Body of pancreas (tissue), 4 donors: ENCODE data around the gene YWHAQ. TPM values are rescaled to one million over a fixed set of nuclear protein-coding genes. Genes with fewer than 3 reads are reported as not detected.

ENCODE experiments used
- ATAC-seq: fragments of 150-250 bp; one replicate; pipeline ENCODE4 v1.9.1; 2016
- DNase-seq, 4 donors: peaks; one replicate each; pipeline ENCODE4 v3.0.0-alpha.2; 2019
- H3K27ac ChIP-seq, 4 donors: fragments of 200-600 bp; sonication (generic); 1 replicate in 3 of 4; 2 replicates in 1 of 4; pipeline versions ENCODE4 v1.5.1 to v1.6.1; 2016 to 2019; ENCODE audit warnings: mild to moderate bottlenecking in 1 of 4, mixed read lengths in 1 of 4, moderate library complexity in 1 of 4
- H3K27me3 ChIP-seq, 2 donors: fragments of 200-600 bp; sonication (generic); one replicate each; pipeline ENCODE4 v1.6.0; 2016; ENCODE audit warnings: mild to moderate bottlenecking in 1 of 2
- H3K36me3 ChIP-seq, 2 donors: fragments of 200-600 bp; sonication (generic); replicated peaks in 1 of 2; 2 replicates each; pipeline ENCODE4 v1.5.1; 2016; ENCODE audit warnings: low read depth in 2 of 2; ENCODE audit not compliant: insufficient read depth in 1 of 2
- H3K4me1 ChIP-seq: fragments of 200-600 bp; sonication (generic); one replicate; pipeline ENCODE4 v1.6.0; 2016
- H3K4me3 ChIP-seq, 2 donors: fragments of 200-600 bp; sonication (generic); 1 replicate in 1 of 2; 2 replicates in 1 of 2; pipeline ENCODE4 v1.5.1; 2016 to 2019
- H3K9me3 ChIP-seq, 3 donors: fragments of 200-600 bp; sonication (generic); 1 replicate in 2 of 3; 2 replicates in 1 of 3; pipeline ENCODE4 v1.5.1; 2016
- CTCF ChIP-seq, 7 experiments: fragments of 450-650 bp in 4 of 7; fragments of 200-600 bp in 3 of 7; sonication (generic) in 3 of 7; IDR thresholded peaks; one replicate each; pipeline ENCODE4 v1.5.1; 2016 to 2019; ENCODE audit warnings: antibody characterized with exemption in 7 of 7
- POLR2A ChIP-seq, 3 donors: fragments of 450-650 bp; IDR thresholded peaks; one replicate each; pipeline ENCODE4 v1.6.1; 2016; ENCODE audit warnings: antibody characterized with exemption in 3 of 3, mild to moderate bottlenecking in 2 of 3
- WGBS, 2 donors: methylation state at CpG; one replicate each; pipeline ENCODE4 v1.1.5; 2017; 5-methylcytosine and 5-hydroxymethylcytosine counted together
- intact Hi-C: fragments of 100-400 bp; cut with DNase I; formaldehyde crosslinking; loops from one replicate; pipeline ENCODE4 v1.15.1; 2023
- total RNA-seq, 2 donors: library from RNA; depleted of rRNA; stranded (reverse); fragments of >200 nt; gene quantifications; one replicate each; pipeline ENCODE4 v1.1.0, GENCODE V29; 2016

Gene YWHAQ
- total RNA-seq, 2 donors from 2014 or later: 69.2 to 132 TPM

- intact Hi-C loops: no loop called here
- peak; percentile 28 to 71 (median 64) for DNase-seq
- H3K27me3 ChIP-seq: no peaks in the 10 kb centered on the region
- no peaks in the 10 kb centered on the region for H3K36me3 ChIP-seq
- H3K4me1 ChIP-seq: no peaks in the 10 kb centered on the region
- H3K27ac ChIP-seq: no peak overlapping the region
- peak; percentile 59 for ATAC-seq
- 52 to 55% methylated on average over 4 of the region's 4 CpGs for WGBS, 2 donors
- H3K9me3 ChIP-seq: no peaks in the 10 kb centered on the region
- TF ChIP-seq CTCF (IDR thresholded peaks at IDR 0.05) (no peak), POLR2A (IDR thresholded peaks at IDR 0.05) (no peak)
- no peak overlapping the region for H3K4me3 ChIP-seq
These were observed 7.7 kb upstream of the YWHAQ start for GRCh38 chr2:9638532-9638931.

- no peaks in the 10 kb centered on the region for H3K9me3 ChIP-seq
- DNase-seq (no peak), ATAC-seq (no peak)
- intact Hi-C loops: no loop called here
- H3K4me3 ChIP-seq: no peak overlapping the region
- TF ChIP-seq CTCF (IDR thresholded peaks at IDR 0.05) (no peak), POLR2A (IDR thresholded peaks at IDR 0.05) (no peak)
- H3K27ac ChIP-seq: no peak overlapping the region
- H3K27me3 ChIP-seq: no peaks in the 10 kb centered on the region
- no peaks in the 10 kb centered on the region for H3K36me3 ChIP-seq
- WGBS, 2 donors: 19 to 57% methylated on average over 2 of the region's 2 CpGs
- H3K4me1 ChIP-seq: no peaks in the 10 kb centered on the region
These were observed 6.5 kb upstream of the YWHAQ start for GRCh38 chr2:9637330-9637729.

GRCh38 chr2:9634133-9634532 is 3.3 kb upstream of the YWHAQ start:
- H3K9me3 ChIP-seq: no peaks in the 10 kb centered on the region
- TF ChIP-seq POLR2A (IDR thresholded peaks at IDR 0.05): no peak
- no peak for TF ChIP-seq CTCF (IDR thresholded peaks at IDR 0.05)
- H3K27me3 ChIP-seq: no peaks in the 10 kb centered on the region
- H3K4me1 ChIP-seq: peaks cover 4% of the 10 kb centered on the region
- H3K36me3 ChIP-seq: no peaks in the 10 kb centered on the region
- no peak overlapping the region for H3K4me3 ChIP-seq
- 64 to 68% methylated on average over 3 of the region's 3 CpGs for WGBS, 2 donors
- no peak for ATAC-seq
- intact Hi-C loops: no loop called here
- DNase-seq: no peak
- no peak overlapping the region for H3K27ac ChIP-seq

- intact Hi-C loops: no loop called here
- Histone ChIP-seq H3K36me3 (no peaks in the 10 kb centered on the region), H3K9me3 (no peaks in the 10 kb centered on the region), H3K4me1 (peaks cover 25% of the 10 kb centered on the region), H3K27me3 (no peaks in the 10 kb centered on the region), H3K27ac (peak overlapping the region in 3 of 4 donors; percentile 91 to 98 (median 96)), H3K4me3 (no peak overlapping the region)
- TF ChIP-seq CTCF (IDR thresholded peaks at IDR 0.05): no peak
- no peak for TF ChIP-seq POLR2A (IDR thresholded peaks at IDR 0.05)
- DNase-seq (no peak), ATAC-seq (no peak)
- WGBS, 2 donors: 83 to 85% methylated on average over 13 of the region's 13 CpGs
These were observed 1.3 kb upstream of the YWHAQ start for GRCh38 chr2:9631878-9632700.

- intact Hi-C loops: no loop called here
- no peaks in the 10 kb centered on the region for H3K9me3 ChIP-seq
These were observed 689 bp upstream of the YWHAQ start for GRCh38 chr2:9631553-9631819.

More at GRCh38 chr2:9631553-9631819, 689 bp upstream of the YWHAQ start:
- Histone ChIP-seq H3K4me3 (no peak overlapping the region), H3K27ac (peak overlapping the region; percentile 64 to 98 (median 94)), H3K36me3 (no peaks in the 10 kb centered on the region), H3K4me1 (peaks cover 31% of the 10 kb centered on the region), H3K27me3 (no peaks in the 10 kb centered on the region)
- 27 to 30% methylated on average over 4 of the region's 4 CpGs for WGBS, 2 donors
- TF ChIP-seq CTCF (IDR thresholded peaks at IDR 0.05) (no peak), POLR2A (IDR thresholded peaks at IDR 0.05) (no peak)
- ATAC-seq (no peak), DNase-seq (no peak)
